Parathyroid adenoma (tissue), 2 donors: ENCODE measurements around the gene TIGAR.

Source experiments
- H2AFZ ChIP-seq: fragments of 300-600 bp; sonication (generic); one replicate; pipeline ENCODE4 v1.7.0; 2017; ENCODE audit warnings: antibody characterized with exemption, mild to moderate bottlenecking
- H3K27ac ChIP-seq: fragments of 300-600 bp; sonication (generic); one replicate; pipeline ENCODE4 v1.7.0; 2017
- H3K27me3 ChIP-seq: fragments of 300-600 bp; sonication (generic); one replicate; pipeline ENCODE4 v1.7.0; 2017; ENCODE audit warnings: low read length; ENCODE audit not compliant: control insufficient read depth, insufficient read depth
- H3K36me3 ChIP-seq: fragments of 300-600 bp; sonication (generic); one replicate; pipeline ENCODE4 v1.7.0; 2017; ENCODE audit warnings: low read length; ENCODE audit not compliant: control insufficient read depth, insufficient read depth
- H3K4me1 ChIP-seq: fragments of 300-600 bp; sonication (generic); one replicate; pipeline ENCODE4 v1.7.0; 2017; ENCODE audit warnings: control low read depth
- H3K4me2 ChIP-seq: fragments of 300-600 bp; sonication (generic); one replicate; pipeline ENCODE4 v1.7.0; 2017; ENCODE audit warnings: low read length
- H3K4me3 ChIP-seq: fragments of 300-600 bp; sonication (generic); one replicate; pipeline ENCODE4 v1.7.0; 2017; ENCODE audit warnings: low read depth, low read length
- H3K79me2 ChIP-seq: fragments of 300-600 bp; sonication (generic); one replicate; pipeline ENCODE4 v1.7.0; 2017; ENCODE audit warnings: control low read depth
- H3K9ac ChIP-seq: fragments of 300-600 bp; sonication (generic); one replicate; pipeline ENCODE4 v1.7.0; 2017; ENCODE audit warnings: mild to moderate bottlenecking
- H3K9me3 ChIP-seq: fragments of 300-600 bp; sonication (generic); one replicate; pipeline ENCODE4 v1.7.0; 2017; ENCODE audit warnings: low read length; ENCODE audit not compliant: control insufficient read depth
- CTCF ChIP-seq: fragments of 300-600 bp; sonication (generic); IDR thresholded peaks from one replicate; pipeline ENCODE4 v1.7.0; 2017; ENCODE audit warnings: antibody characterized with exemption, mild to moderate bottlenecking
- donor health status: primary hyperparathyroidism.

The TIGAR gene

GRCh38 chr12:4273652-4274395 is 47.2 kb upstream of the TIGAR start, which contains the start of gene CCND2:
Gene CCND2 (plus strand): TSS chr12:4273762. CDS start chr12:4274041, 279 bp downstream.
- H3K4me1 ChIP-seq, result peaks cover 32% of the 10 kb centered on the region
- peak within 1 kb of the TSS; percentile 79 for H3K4me3 ChIP-seq
- peak within 1 kb of the TSS; percentile 68 for H3K4me2 ChIP-seq
- peaks cover 33% of the 10 kb centered on the region for H3K79me2 ChIP-seq
- H3K27ac ChIP-seq, result peak within 1 kb of the TSS; percentile 92
- no peaks in the 10 kb centered on the region for H3K27me3 ChIP-seq
- peak within 1 kb of the TSS; percentile 68 for H3K9ac ChIP-seq
- no peaks in the 10 kb centered on the region for H3K36me3 ChIP-seq
- TF ChIP-seq CTCF, result no peak
- H3K9me3 ChIP-seq, result no peaks in the 10 kb centered on the region
- peak within 1 kb of the TSS; percentile 81 for H2AFZ ChIP-seq

- H3K9ac ChIP-seq, result peak overlapping the region; percentile 68
- H3K4me2 ChIP-seq, result peak overlapping the region; percentile 68
- H3K9me3 ChIP-seq, result no peaks in the 10 kb centered on the region
- peak overlapping the region; percentile 79 for H3K4me3 ChIP-seq
- peak overlapping the region; percentile 81 for H2AFZ ChIP-seq
- peaks cover 40% of the 10 kb centered on the region for H3K79me2 ChIP-seq
- H3K4me1 ChIP-seq, result peaks cover 33% of the 10 kb centered on the region
- no peaks in the 10 kb centered on the region for H3K27me3 ChIP-seq
- no peaks in the 10 kb centered on the region for H3K36me3 ChIP-seq
- TF ChIP-seq CTCF, result no peak
- peak overlapping the region; percentile 92 for H3K27ac ChIP-seq
These were observed 46.5 kb upstream of the TIGAR start for GRCh38 chr12:4274396-4275015.

- Histone ChIP-seq H3K4me2 (peak overlapping the region; percentile 68), H3K9ac (peak overlapping the region; percentile 68), H3K27ac (peak overlapping the region; percentile 92), H3K27me3 (no peaks in the 10 kb centered on the region), H2AFZ (peak overlapping the region; percentile 81), H3K36me3 (no peaks in the 10 kb centered on the region), H3K4me1 (peaks cover 38% of the 10 kb centered on the region), H3K9me3 (no peaks in the 10 kb centered on the region), H3K4me3 (peak overlapping the region; percentile 79), H3K79me2 (peaks cover 47% of the 10 kb centered on the region)
- TF ChIP-seq CTCF, result no peak
These were observed 45.8 kb upstream of the TIGAR start for GRCh38 chr12:4275016-4275869.

GRCh38 chr12:4275870-4276301 is 45.1 kb upstream of the TIGAR start:
- TF ChIP-seq CTCF, result no peak
- Histone ChIP-seq H2AFZ (peak overlapping the region; percentile 81), H3K4me3 (peak overlapping the region; percentile 79), H3K9me3 (no peaks in the 10 kb centered on the region), H3K27ac (peak overlapping the region; percentile 92), H3K4me1 (peaks cover 44% of the 10 kb centered on the region), H3K36me3 (no peaks in the 10 kb centered on the region), H3K79me2 (peaks cover 52% of the 10 kb centered on the region), H3K4me2 (peak overlapping the region; percentile 68), H3K9ac (no peak overlapping the region), H3K27me3 (no peaks in the 10 kb centered on the region)
